Stimulated activated CD4-positive, alpha-beta T cell treated with anti-CD3 and anti-CD28 coated beads, Interleukin-12 subunit alpha, Interleukin-12 subunit beta, amount 100 ng/mL, for 48 hours (primary cell): ENCODE data around the gene SLC25A38.

Experiments
- DNase-seq, 3 donors: peaks; one replicate each; pipeline ENCODE4 v3.0.0-alpha.2; 2020; ENCODE audit warnings: low read depth in 2 of 3, low spot score in 1 of 3

The SLC25A38 gene

DNA sequence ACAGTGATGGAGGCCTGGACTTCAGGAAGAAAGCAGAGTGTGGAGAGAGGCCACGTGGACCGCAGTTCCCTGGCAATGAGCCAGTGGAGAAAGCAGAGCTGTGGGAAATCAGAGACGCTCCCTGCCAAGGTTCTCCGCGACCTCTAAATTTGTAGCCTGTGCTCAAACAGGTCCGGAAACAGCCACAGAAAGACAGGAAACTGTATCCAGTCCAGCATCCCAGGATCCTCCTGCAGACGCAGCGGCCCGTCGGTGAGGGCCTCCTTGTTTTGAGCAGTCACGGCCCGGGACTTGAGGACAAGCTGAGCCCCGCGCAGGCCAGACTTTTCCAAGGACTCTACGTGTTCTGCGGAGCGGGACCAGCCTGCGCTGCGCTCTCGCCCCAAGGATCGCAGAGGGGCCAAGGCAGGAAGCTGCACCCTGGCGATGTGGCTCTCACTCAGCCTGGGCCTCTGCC is 45.6 kb downstream of the SLC25A38 start:
- DNase-seq = no peak

DNA sequence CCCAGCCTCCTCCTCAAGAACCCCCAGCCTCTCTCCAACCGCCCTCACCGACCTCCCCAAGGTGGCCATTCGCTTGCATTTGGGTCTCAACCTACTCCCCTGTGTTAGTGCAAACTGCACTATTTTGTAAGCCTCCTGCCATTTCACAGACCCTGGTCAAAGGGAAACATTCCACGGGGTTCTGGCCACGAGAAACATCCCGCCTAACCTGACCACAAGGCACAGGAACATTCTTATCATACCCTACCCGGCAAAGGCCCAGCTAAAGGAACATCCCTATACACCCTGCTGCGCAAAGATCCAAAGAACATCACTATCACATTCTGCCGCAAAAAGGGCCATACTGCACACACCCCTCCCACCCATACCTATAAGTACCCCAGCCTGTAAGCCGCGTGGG is 46.3 kb downstream of the SLC25A38 start:
- DNase-seq = no peak

DNA sequence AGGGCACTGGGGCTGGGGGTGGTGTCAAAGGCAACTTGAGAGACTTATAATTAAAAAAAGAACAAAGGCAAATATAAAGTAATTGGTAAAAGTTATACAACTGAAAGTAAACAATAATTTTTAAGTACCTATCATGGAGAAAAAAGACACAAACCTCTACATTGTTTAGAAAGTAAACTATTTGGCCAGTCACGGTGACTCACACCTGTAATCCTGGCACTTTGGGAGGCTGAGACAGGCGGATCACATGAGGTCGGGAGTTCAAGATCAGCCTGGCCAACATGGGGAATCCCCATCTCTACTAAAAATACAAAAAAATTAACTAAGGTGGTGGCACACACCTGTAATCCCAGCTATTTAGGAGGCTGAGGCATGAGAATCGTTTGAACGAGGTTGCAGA is 49.2 kb downstream of the SLC25A38 start:
- no peak for DNase-seq

DNA sequence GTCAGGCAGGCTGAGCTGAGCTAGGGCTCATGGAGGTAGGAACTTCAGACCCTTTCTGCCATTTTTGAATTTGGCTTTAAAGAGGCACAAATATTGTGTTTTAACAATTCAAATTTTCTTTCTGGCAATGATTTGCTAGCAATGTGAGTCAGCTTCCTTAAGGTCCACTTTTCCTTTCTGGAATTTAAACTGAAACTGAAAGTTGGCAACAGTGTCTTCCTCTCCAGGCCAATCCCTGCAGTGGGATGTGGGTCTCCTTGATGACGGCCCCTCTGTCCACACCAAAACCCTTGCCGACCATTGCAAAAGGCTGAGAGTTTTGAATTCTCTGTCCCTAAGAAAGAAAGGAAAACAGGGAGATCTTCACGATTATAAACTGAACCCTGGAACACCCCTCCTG is 50.5 kb downstream of the SLC25A38 start:
- DNase-seq = no peak

DNA sequence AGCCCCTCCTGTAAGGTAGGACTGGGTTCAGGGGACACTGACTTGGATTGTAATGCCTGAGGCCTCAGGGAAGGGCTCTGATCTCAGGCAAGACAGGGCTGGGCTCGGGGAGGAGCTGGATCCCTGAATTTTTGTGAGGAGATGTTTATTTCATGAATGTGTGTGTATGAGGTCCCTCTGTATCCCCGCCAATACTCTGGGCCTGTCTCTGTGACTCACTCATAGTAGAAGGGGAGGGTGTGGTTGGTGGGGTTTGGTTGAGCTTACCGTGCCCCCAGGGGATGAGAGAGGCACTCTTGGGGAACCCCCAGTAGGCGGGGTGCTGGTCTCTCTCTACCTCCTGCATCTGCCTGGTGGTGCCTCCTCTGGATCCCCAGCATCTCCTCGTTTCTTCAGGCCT is 51.4 kb downstream of the SLC25A38 start:
- DNase-seq = no peak

DNA sequence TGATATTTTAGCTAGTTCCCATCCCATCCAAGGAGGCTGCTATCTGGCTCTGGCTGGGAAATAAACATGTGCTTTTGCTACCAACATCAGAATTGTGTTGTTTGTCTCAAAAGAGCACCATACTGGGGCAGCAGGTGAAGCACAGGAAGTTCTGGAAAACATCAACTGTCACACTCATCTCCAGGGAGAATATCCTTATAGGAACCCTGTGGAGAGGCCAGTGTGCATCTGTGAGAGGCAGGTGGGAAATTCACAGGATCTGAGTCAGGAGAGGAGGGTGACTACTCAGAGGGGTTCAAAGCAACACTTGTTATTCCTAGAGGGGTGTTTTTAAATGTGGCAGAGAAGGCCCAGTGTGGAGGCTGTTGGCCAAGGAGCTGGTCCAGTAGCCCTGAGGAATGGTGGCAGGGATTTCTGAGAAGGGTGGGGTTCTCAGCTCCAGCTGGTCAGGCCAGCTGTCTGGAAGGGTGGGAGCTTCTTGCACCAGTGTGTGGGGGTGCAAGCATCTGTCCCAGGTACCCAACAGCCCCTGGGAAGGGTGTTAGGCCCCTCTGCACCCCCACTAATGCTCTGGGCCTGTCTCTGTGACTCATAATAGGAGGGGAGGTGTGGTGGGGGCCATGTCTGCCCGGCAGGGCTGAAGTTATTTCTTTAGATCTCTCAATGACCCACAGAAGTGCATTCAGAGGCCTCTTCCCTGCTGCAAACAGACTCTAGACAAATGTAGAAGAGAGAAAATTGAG is 52.0 kb downstream of the SLC25A38 start:
- no peak for DNase-seq

DNA sequence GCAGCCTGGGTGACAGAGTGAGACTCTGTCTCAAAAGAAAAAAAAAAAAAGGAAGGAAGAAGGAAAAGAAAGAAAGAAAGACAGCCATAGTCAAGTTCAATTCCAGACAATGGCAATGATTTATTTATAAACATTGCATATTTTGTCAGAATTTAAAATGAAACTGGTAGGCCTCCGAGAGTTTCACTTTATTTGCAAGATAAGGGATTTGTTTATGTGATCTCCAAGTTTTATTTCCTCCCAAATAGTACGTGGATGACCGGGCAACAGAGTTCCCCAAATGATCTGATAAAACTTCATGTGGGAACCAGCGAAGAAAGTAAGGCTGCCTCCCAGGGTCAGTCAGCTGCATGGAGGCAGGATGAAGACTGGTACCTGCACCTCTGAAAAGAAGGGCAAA is 55.7 kb downstream of the SLC25A38 start:
- no peak for DNase-seq

DNA sequence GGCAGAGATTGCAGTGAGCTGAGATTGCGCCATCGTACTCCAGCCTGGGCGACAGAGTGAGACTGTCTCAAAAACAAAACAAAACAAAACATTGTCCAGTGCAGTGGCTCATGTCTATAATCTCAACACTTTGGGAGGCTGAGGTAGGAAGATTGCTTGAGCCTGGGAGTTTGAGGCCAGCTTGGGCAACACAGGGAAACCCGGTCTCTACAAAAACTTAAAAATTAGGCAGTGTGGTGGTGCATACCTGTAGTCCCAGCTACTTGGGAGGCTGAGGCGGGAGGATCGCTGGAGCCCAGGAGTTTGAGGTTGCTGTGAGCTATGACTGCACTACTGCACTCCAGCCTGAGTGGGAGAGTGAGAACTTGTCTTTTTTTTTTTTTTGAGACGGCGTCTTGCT is 57.1 kb downstream of the SLC25A38 start:
- DNase-seq = no peak

DNA sequence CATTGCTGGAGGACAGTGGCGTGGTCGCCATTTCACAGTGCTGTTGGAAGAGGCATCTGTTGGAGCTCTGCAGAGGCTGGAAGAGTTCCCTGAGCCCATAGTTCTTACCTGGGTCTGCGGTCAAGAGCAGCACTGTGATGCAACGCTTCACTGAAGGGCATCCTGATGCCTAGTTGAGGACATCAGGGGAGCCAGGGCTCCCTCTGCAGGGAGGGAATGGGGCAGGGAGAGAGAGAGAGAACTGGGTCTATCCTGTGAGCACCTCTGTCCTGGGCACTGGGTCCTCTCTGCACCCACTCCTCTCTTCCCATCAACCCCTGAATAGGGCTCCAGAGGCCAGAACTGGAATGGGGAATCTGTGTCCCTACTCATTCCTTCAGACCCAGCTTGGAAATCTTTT is 60.4 kb downstream of the SLC25A38 start:
- DNase-seq = no peak

DNA sequence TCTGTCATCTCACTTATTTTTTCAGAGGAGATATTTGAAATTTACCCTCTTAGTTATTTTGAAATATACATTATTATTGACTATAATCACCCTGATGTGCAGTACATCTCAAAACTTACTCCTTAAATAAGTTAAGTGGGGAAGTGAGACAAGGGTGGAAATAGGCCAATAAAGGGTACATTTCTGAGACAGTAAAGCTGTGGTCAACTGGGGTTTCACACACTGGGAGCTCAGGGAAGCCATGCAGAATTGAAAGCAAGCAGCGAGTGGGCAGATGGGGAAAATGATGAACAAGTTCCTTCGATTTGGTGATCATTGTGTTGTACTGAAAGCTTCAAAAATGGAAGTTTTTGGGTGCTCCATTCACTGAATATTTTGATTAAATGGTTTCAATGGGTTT is 62.8 kb downstream of the SLC25A38 start:
- DNase-seq = no peak

DNA sequence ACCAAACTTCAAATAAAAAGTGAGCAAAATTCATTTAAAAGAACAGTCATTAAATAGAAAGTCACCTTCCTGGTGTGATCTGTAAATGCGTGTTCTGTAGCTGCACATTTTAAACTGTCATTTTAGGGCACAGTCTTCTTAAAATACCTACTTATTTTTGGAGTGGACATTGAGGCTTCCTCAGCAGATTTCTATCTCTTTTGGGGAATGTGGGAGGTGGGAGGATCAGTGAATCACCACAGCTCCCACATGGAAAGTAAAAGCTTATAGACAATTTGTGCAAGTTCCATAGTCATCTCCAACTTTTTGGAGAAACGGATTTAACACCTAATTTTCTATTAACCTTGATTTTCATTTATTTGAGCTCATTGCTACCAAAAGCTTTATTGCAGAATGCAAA is 63.3 kb downstream of the SLC25A38 start:
- no peak for DNase-seq
